ENCODE data around the gene PRRX1.
A peak's percentile ranks its signal among the peaks of the same experiment; 100 is the strongest.

Gene PRRX1

DNA sequence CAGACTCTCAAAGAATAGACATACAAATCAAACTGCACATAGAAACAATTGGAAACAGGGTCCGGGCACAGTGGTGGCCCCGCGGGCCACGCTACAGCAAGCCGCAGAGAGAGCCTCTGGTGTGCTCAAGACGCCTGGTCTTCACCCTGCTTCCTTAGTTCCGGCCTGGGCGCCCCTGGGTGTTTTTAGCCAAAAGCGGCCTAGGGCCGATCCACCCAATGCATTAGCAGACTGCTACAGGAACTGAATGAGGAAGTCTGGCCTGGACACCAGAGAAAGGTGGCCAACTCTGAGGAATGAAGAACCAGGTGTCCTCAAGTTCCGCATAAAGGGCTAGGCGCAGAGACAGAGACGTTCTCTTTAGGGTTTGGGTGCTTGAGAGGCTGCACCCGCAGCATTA lies 1.7 kb downstream of the PRRX1 start:
- TF ChIP-seq, protein P1, sequence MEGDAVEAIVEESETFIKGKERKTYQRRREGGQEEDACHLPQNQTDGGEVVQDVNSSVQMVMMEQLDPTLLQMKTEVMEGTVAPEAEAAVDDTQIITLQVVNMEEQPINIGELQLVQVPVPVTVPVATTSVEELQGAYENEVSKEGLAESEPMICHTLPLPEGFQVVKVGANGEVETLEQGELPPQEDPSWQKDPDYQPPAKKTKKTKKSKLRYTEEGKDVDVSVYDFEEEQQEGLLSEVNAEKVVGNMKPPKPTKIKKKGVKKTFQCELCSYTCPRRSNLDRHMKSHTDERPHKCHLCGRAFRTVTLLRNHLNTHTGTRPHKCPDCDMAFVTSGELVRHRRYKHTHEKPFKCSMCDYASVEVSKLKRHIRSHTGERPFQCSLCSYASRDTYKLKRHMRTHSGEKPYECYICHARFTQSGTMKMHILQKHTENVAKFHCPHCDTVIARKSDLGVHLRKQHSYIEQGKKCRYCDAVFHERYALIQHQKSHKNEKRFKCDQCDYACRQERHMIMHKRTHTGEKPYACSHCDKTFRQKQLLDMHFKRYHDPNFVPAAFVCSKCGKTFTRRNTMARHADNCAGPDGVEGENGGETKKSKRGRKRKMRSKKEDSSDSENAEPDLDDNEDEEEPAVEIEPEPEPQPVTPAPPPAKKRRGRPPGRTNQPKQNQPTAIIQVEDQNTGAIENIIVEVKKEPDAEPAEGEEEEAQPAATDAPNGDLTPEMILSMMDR (conservative IDR thresholded peaks at IDR 0.05; ENCODE audit: low read depth, low read length) = no peak
- H3K4me3 ChIP-seq (ENCODE audit: low read depth, low read length) = no peak overlapping the region
- no peak for DNase-seq (ENCODE audit: low read depth)

DNA sequence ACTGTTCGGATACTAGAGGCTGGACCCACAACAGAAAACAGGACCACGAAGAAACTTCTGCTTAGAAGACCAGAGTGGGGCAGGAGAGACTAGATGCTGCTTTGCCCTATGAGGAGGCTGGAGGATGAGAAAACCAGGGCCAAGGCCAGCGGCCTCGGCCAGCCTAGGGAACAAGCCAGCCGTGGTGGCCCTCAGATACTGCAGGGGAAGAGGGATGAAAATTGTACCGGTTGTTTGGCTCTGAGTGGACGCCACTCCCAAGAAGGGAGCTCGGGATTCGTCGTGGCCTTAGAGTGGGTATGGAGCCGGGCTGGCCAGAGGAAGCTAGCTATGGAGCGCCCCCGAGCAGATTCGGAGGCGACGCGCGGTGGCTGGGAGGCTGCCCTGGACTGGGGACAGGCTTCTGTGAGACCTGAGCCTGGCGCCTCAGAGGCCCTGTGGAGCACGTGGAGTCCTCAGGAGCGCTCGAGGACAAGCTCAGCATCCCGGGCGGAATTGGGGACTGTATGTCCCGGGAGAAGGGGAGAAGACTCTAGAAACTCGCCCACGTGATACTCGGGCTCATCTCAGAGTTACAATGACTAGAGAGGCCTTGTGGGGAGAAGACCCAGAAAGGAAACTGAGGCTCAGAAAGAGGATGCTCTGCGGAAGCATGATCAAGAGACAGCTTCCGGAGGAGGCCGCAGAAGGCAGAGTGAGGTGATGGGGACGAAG lies 2.8 kb downstream of the PRRX1 start:
- no peak overlapping the region for H3K4me3 ChIP-seq (ENCODE audit: low read depth, low read length)
- no peak for DNase-seq (ENCODE audit: low read depth)
- TF ChIP-seq, protein P1 (conservative IDR thresholded peaks at IDR 0.05; ENCODE audit: low read depth, low read length) = no peak

DNA sequence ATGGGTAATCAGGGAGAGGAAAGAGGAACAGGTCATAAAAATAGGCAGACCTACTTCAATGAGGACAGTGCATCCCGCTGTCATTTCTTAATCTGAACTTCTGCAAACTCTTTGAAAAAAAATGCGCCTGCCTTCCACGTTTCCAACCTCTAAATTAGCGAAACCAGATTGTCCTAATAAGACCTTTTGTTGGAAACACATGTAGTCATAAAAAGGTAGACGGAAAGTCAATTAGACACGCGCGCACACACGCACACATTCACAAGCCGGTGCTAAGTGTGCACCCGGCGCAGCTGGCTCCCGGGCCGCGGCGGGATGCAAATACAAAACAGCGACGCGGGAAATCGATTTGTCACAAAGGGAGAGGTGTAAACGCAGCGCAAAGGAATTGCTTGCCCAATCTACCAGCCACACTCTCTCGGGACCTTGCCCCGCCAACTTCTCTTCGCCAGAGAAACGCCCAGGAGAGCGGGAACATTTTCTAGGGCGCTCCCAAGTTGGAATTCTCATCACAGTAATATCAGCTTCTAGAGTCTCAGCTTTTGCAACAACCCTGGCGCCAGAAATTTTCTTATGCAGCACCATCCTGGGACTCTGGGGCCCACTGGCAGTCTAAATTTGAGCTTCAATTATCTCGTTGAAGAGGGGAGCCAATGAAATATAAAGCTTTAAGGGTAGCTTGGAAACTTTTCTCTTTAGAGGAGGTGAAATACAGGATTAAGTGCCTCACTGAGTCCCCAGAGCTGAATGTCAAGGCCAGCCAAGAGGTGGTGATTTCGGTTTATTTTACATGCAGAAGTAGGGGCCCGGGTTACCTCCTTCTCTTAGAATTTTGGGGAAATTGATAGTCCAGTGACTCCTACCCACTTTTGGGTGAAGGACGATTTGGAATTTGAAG lies 4.5 kb downstream of the PRRX1 start:
- DNase-seq (ENCODE audit: low read depth) = no peak
- TF ChIP-seq, protein P1 (conservative IDR thresholded peaks at IDR 0.05; ENCODE audit: low read depth, low read length) = no peak
- peak overlapping the region; percentile 32 for H3K4me3 ChIP-seq (ENCODE audit: low read depth, low read length)

DNA sequence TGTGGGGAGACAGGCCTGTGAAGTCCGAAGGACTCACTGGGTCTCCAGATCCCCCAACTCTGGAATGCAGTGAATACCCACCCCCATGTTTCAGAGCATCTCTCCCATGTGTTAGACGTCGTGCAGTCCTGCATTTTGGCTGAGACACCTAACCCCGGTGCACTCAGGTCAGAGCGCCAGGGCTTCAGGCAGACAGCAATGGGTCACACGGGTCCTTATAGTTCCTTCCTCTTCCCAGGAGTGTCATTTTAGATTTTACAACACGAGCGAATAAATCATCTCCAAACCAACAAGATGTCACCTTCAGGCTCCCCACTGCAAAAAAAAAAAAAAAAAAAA lies 5.1 kb downstream of the PRRX1 start:
- H3K4me3 ChIP-seq (ENCODE audit: low read depth, low read length) = no peak overlapping the region
- no peak for DNase-seq (ENCODE audit: low read depth)
- TF ChIP-seq, protein P1 (conservative IDR thresholded peaks at IDR 0.05; ENCODE audit: low read depth, low read length) = no peak

DNA sequence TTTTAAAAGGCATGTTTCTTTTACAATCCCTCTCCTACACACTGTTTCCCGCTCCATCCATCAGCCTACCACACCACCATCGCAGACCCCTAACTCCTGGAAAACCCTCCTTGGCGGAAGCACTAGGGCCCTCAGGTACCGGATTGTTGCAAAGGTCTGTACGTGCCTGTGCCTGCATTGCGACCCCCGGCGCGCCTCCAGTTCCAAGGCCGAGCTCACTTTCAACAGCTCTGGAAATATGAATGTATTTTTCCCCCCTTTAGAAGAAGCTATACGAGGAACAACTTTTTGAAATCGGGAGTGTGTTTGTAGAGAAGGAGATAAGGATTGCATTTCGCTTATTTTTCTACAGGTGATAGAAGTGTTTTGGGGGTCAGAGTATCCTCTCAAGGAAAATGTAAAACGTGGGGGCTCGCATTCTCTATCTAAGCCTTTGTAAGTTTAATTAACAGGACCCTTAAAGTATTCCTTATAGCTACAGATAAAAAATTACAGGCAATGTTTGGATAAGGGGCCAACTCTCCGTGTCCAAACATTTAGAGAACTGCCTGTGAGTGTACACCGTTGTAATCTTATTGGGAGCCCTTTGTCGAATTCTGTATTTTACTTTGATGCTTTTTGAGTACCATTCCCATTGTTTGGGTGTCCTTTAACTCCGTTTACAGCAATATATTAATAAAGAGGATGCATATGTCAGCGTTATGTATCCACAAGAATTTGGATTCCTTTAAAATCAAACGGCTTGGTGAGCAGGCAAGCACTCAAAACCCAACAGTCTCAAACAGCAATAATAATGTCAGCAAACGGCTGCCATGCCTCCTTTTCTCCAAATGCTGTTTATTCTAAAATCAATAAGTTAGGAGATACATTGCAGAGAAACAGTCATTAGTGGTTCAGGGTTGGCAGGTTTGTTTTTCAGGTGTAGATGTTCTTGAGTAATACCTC lies 5.9 kb downstream of the PRRX1 start:
- no peak overlapping the region for H3K4me3 ChIP-seq (ENCODE audit: low read depth, low read length)
- TF ChIP-seq, protein P1 (conservative IDR thresholded peaks at IDR 0.05; ENCODE audit: low read depth, low read length) = no peak
- DNase-seq (ENCODE audit: low read depth) = no peak

DNA sequence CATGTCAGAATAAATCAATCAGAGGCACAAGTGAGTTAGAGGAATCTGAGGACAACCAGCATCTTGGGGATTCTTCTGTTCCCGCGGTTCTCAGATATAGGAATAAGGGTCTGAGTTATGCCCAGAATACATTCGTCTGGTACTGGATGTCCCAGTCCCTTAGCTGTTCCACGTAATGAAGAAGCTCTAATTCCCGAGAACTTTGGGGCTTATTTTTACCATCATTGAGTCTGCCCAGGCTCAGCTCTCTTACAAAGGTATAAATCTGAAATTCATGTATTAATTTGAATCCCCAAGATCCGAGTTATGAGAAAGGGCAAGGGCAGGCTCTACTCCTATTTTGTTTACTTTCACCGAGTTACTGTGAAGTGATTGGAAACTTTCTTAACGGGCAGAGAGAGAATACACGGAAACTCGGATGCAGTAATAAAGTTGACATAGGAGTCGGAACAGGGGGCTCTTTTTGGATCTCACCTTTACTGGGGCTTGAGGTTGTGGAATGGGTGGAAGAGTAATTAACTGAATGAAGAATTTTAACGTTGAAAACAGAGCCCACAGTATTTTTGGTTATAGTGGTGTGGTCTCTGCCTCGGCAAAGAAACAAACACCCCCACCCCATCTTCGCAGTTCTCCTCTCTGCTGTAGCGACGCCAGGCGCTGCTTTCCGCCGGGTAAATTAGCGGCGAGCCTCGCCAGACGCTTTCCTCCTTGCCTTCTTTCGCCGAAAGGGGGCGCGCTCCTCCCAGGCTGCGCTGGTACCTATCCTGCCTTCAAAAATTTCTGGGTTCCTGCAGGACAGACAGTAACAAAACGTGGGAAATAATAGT lies 7.1 kb downstream of the PRRX1 start:
- TF ChIP-seq, protein P1 (conservative IDR thresholded peaks at IDR 0.05; ENCODE audit: low read depth, low read length) = peak; percentile 80
- DNase-seq (ENCODE audit: low read depth) = peak; percentile 42
- no peak overlapping the region for H3K4me3 ChIP-seq (ENCODE audit: low read depth, low read length)
